NCI-H2196 treated with DMSO at 0.1 percent for 48 hours (cell line): Measurements from ENCODE around the gene YIPF2.

ENCODE experiments used
- DNase-seq: peaks from one replicate; lab custom pipeline; 2025; ENCODE audit not compliant: unreplicated experiment; lab: John Stamatoyannopoulos, UW

YIPF2 gene

DNA sequence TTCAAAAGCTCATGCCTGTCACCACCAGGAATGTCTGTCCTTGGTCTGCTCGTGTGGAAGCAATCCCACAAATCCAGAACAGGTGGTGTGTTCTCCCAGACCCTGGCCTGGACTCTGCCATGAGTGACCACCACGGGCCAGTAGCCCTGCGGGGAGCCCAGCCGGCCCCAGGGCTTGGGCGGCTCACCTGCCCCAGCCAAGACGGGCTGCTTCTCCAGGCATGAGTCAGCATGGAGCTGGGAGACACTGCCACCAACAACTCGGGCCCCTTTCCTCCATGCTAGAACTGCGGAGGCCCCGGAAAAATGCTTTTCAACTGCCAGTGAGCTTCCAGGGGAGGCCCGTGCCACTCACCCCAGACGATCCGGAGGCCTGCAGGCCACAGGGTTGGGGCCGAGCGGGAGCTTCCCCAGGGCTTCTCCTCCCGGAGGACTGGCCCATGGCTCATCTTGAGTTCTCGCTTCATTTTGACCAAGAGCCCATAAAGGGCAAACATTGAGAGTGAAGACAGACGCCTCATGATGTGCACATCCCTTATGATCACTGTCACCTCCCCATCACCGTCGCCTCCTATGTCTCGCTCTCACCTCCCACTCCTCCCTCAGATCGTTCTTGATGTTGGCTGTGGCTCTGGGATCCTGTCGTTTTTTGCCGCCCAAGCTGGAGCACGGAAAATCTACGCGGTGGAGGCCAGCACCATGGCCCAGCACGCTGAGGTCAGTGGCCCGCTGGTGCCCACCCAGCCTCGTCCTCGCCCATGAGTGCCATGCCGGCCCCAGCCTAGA lies 16.7 kb downstream of the YIPF2 start:
- DNase-seq = no peak

DNA sequence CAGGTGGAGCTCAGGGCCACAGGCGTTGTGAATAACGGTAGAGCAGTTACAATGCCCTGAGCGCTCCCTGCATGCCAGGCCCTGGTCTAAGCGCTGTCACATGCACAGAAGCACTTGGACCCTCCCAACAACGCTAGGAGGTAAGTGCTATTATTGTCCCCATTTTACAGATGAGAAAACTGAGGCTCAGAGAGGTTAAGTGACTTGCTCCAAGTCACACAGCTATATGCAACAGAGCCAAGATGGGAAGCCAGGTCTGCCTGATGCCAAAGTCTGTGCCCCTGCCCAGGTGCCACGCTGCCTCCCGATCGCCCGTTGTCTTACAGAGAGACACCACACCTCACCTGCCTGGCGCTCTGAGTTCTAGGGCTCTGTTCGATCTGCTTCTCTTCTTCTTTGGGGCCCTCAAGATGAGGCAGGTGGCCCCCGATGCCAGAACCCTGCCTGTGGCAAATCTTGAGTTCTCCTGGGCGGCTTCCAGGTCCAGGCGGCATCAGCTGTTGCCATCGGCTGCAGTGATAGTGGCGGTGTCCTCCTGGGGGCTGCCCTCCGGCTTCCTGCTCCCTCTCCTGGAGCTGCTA lies 20.0 kb downstream of the YIPF2 start:
- DNase-seq = no peak

DNA sequence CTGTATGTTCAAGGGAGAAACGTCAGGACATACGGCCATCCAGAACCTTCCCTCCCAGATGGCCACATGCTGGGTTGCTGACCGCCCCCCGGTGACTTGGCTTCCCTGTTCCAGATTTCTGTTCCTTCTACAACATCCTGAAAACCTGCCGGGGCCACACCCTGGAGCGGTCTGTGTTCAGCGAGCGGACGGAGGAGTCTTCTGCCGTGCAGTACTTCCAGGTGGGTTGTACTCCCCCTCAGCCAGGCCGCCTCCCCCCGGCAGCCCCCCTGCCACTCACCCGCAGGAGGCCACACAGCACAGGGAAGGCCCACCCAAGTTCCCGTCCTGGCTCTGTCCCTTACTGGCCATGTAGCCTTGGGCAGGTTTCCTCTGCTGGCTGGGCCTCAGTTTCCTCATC lies 20.5 kb downstream of the YIPF2 start:
- DNase-seq = no peak

DNA sequence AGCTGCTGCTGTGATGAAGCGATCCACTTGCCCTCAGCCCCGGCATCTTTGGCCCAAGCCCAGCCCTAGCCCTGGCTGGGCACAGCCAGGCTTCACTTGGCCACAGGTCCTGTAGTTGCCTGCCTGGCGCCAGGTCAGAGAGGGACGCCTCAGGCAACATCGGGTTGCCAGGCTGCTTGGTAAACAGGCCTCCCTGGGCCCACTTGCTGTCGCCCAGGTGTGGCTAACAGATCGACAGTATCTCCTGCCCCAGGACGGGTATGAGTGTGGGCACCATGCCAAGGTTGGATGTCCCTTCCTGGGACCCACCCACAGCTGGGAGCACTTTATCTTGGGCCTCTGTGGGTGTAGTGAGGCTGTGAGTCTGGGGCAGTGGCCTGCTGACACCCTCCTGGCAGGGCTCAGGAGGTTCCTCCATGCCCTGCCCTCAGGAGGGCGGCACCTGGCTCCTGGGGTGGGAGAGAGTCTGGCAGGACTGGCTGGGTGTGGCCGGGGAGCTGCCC lies 29.2 kb downstream of the YIPF2 start:
- peak; percentile 87 for DNase-seq

DNA sequence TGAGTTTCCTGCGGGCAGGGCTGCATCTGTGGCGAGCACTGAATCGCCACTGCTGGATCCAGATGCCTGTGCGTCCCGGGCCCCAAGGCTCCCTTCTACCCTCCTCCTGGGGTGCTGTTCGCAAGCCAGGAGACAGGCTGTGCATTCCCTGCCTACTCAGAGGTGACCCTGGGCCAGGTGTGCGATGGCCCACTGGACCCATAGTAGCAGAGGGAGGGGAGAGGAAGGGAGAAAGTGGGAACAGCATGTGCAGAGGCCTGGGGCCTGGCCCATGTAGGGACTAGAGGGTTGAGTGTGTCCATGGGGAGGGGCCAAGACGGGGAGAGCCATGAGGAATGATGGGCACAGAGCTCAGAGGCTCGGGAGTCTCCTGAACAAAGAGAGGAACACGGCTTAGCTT lies 29.8 kb downstream of the YIPF2 start:
- no peak for DNase-seq

DNA sequence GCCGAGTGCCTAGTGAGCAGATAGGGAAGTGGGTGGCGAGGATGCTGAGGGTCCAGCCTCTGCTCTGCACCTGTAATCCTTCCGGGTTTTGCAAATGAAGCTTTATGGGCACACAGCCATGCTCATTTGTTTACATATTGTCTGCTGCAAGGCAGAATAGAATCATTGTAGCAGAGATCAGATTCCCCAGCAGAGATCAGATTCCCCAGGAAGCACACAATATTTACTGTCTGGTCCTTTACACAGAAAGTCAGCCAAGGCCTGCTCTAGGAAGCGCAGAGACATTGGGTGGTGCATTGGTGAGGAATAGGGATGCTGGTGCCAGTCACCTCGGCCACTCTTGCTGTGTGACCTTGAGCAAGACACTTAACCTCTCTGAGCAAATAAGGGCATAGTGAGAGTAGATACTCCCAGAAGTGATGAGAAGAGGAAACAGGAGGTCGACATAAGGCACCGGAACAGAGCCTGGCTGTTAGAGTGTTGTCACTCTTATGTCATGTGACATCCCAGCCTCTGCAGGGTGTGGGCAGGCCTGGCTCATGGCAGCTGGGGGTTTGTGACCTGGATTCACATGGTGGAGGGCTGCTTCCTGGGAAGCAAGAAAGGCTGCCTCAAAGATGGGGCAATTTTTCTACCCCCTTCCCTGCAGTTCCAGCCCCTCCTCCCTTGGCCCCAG lies 31.4 kb downstream of the YIPF2 start:
- DNase-seq = peak; percentile 89

DNA sequence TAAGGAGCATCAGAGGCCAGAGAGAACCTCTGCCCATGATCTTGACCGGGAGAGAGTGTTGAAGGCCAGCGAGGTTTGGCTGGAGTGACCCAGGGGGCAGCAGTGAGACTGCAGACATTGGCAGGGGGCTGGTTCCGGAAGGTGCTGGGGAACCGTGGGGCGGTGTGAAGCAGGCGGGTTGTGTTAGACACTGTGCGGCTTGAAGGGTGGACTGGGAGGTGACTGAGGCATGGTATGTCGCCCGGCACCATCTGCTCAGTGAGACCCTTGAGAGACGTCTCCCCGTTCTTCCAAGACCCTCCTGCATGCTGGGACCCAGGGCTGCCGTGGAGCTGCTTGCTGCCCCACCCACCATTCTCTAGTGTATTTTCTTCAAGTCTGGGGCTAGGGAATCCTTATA lies 32.5 kb downstream of the YIPF2 start:
- no peak for DNase-seq

DNA sequence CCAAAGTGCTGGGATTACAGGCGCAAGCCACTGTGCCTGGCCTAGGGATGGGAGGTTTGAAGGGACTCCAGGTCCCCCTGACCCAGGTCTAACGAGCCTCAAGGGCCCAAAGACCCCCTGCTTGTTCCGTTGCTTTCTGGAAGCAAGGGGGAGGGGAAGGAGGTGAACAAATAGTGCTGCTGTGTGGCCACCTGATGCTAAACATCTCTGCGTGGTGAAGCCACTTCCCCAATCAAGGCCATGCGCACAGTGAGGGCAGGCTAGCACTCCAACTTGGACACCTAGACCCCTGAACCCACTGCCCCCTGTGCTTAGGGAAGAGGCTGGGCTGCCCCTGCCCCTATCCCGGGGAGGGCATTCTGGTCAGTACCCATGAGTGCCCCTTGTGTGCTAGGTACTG lies 33.1 kb downstream of the YIPF2 start:
- DNase-seq = no peak

DNA sequence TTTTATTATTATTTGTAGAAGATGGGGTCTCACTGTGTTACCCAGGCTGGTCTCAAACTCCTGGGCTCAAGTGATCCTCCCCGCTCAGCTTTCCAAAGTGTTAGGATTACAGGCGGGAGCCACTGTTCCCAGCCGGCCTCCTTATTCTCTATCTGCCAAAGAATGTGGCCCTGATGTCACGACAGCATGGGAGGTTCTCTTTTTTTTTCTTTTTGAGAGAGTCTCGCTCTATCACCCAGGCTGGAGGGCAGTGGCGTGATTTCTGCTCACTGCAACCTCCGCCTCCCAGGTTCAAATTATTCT lies 33.6 kb downstream of the YIPF2 start:
- DNase-seq = no peak

DNA sequence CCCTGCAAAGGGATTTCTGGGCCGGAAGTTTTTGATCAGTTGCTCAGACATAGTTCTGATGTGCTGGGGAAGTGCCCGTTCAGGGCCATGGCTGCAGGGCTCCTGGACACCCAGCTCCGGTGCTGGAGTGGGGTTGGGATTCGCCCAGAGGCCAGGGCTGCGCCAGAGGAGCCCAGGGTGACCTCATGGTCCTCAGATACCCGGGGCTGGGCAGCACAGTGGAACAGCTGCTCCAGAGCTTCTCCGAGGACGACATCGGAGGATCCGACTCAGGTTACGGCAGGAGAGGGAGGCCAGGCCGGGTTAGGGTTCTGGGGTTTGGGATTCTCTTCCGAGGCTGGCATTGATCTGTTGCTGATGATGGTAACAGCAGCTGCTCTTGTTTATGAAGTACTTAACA lies 36.2 kb downstream of the YIPF2 start:
- no peak for DNase-seq

DNA sequence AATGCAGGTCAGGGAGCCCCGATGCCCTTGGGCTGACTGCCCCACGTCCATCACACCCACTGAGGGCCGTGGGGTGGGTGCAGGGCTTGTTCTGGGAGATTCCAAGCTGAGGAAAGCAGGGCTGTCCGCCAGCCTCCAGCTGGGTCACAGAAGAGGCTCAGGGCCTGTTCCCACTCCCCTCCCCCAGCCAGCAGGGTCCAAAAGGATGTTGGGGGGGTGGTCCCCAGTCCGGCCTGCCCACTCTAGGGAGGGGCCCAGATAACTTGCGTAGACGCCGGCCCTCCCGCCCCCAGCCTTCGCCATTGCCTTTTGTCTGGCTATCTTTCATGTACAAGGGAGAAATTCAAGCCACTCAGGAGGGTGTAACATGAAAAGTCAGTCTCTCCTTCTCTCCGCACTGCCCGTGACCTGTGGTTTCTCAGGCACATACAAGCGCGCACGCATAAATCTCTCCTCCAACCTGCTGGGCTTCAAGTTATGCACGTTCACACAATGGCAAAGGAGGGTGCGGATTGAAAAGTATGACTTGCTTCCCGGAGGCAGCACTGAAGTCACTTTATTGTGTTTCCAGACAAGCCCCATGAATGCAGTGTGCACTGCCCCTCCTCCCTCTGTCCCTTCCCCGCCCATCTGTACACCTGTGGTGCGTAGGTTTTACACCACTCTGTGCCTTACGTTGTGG lies 36.9 kb downstream of the YIPF2 start:
- no peak for DNase-seq

DNA sequence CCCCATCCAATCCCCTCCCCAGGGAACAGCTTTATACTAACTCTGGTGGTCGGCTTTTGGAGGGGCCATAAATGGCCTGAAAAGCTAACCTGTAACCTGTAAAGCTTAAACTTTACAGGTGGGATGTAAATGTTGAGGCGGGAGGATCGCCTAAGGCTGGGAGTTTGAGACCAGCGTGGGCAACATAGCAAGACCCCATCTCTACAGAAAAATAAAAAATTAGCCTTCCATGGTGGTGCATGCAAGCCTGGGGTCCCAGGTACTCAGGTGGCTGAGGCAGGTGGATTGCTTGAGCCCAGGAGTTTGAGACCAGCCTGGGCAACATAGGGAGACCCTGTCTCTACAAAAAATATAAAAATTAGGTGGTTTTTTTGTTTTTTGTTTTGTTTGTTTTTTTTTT lies 38.6 kb downstream of the YIPF2 start:
- no peak for DNase-seq

DNA sequence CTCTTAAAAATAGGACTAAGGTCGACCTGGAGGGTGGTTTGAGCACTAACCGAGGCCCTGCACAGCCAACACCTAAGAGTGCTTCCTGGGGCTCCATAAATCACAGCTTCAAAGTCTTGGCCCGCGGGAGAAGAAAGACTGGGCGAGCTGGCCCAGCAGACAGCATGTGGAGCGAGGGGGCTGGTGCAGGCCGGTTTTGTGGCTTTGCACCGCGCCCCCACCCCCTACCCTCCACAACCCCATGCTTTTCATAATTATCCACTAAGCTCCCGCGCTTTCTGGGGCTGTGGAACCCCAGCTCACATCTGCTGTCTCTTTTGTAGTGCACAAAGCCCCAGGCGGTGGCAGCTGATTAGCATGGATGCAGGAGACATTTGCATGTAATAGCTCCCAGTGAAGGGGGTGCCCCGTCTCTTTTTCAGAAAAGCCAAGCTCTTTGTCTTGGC lies 40.0 kb downstream of the YIPF2 start:
- DNase-seq = no peak

DNA sequence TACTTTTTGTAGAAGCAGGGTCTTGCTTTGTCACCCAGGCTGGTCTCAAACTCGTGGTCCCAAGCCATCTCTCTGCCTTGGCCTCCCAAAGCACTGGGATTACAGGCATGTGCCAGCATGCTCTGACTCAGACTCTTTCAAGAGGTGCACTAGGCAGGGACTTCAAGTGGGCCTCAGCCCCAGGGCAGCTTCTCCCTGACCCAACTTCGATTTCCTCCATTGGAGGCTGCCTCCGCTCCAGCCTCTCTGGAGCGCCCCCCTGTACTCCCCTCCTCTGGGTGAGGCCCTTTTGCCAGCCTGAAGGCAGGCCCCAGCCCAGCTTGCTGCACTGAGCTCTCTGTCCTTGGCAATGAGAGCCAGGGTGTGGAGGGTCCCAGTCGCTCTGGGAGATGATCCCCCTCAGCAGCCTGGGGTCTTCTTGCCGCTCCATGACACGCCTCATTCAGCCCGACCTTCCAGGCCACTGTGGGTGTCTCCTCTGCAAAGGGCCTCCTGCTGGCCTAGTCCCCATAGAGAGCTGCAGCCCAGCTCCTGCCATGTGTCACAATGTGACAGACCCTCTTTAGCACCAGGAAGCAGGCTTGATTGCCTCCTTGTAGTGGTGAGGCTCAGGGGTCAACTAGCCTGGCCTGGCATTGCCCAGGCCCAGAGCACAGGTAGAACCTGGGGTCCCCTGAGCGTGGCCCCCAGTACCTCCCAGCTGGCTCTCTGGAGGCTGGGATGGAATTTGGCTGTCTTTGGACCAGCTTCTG lies 40.6 kb downstream of the YIPF2 start:
- DNase-seq = no peak

DNA sequence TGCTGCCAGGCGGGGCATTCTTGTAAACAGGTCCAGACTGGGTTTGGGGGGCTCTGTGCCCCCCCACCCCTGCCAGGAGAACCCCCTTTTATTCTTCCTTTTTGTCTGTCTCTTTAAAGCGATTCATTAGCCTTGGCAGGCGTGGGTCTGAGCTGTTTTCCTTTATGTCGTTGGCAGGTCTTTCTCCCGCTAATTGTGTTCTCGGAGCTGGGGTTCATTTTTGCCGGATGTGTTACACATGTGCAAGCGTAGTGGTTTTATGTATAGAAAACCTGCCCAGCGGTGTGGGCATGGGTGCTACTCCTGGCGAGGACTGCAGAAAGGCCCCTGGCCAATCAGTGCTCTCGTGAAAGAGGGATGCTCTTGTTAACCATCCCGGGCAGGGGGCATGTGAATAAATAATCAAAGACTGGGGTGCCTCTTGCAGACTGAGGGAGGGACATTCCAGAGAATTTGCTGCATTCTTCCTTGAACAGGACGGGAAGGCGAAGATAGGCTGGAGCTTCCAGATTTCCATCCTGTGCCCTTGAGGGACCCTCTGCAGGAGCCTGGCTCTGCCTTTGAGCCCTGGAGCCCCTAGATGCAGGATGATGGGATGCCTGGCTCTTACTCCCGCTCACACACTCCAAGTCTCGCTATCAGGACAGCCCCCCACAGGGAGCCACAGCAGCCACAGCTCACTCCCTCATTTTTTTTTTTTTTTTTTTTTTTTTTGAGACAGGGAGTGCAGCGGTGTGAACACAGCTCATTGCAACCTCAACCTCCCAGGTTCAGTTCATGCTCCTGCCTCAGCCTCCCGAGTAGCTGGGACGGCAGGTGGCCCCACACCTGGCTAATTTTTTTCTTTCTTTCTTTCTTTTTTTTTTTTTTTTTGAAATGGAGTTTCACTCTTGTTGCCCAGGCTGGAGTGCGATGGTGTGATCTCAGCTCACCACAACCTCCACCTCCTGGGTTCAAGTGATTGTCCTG lies 43.0 kb downstream of the YIPF2 start:
- DNase-seq = no peak

DNA sequence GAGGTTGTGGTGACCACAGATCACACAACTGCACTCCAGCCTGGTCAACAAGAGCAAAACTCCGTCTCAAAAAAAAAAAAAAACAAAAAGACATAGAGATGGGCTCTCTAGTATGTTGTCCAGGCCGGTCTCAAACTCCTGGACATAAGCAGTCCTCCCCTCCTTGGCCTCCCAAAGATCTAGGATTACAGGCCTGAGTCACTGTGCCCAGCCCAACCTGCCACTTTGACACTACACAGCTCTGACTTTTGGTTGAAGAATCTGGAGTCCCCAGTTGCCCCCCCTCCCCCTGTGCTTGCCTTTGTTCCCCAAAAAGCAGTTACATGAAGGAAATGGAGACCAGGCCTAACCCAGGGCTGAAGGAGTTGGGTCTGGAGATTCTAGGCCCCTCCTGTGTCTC lies 44.2 kb downstream of the YIPF2 start:
- no peak for DNase-seq

DNA sequence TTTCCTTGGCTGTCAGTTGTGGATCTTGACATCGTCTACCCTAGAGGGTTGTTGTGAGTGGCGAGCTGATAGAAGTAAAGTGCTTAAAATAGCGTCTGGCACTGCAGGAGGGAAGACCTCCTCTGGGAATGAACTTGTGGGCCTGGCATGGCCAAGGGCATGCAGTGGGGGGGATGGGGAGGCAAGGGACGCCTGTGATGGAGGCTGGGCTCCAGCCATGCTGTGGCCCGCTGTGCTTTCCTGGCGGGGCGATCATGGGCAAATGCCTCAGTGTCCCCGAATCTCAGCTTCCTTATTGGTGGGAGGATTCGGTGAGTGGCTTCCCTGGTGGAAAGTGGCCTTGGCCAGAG lies 46.4 kb downstream of the YIPF2 start:
- DNase-seq = no peak

DNA sequence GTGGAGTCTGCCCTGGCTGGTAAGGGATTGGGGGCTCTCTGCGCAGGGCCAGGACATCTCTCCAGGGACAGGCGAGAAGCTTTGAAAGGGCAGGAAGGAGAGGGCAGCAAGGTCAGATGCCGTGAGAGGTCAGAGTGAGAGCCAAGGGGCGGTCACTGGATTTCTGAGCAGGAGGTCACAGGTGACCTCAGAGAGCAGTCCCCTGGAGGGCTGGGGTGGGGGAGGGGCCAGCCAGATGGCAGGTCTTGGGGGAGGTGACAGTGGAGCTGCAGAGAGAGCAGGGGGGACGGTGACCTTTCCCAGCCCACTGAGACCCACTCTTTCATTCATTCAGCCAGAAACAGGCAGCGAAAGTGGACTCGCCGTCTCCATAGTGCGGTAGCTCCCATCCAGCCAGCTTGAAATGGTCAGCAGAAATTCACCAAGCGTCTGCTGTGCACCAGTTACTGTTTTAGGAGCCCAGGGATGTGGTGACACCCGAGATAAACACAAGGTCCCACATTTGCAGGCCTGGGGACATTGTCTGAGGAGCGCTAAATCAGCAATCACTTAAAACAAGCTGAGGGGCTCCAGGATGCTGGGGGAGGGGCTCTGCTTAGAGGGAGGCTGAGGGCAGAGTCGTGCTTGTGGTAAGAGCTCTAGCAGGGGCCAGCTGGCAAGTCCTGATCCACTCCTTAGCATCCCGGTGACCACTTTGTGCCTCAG lies 46.9 kb downstream of the YIPF2 start:
- DNase-seq = no peak

DNA sequence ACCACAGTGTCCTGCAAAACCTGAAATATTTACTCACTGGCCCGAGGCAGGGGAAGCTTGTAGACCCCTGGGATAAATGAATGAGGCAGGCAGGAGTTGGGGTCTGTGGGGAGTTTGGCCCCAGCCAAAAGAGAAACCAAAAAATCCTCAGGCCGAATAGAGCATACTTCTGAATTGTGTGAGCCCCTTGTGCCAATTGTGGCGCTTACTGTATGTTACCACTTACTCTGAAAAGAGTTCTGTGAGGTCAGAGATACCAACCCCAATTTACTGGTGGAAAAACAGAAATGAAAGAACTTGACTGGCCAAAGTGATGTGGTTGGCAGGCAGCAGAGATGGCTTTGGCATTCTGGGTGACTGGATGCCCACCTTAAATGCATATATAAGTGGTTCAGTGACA lies 50.2 kb downstream of the YIPF2 start:
- no peak for DNase-seq
